Measurements from ENCODE around the gene CCR2.

GRCh38 chr3:46344476-46344875 is 9.4 kb upstream of the CCR2 start:
- TF ChIP-seq CTCF (IDR thresholded peaks at IDR 0.05) (no peak), POLR2A (IDR thresholded peaks at IDR 0.05) (no peak), POLR2AphosphoS5 (IDR thresholded peaks at IDR 0.05) (no peak), EP300 (IDR thresholded peaks at IDR 0.05) (no peak)
